HepG2 (cell line): ENCODE measurements around the gene GJA3. TPM values are rescaled to one million over a fixed set of nuclear protein-coding genes. Genes with fewer than 3 reads are reported as not detected.
A peak's percentile ranks its signal among the peaks of the same experiment; 100 is the strongest.

Experiments
- ATM ChIP-seq: fragments of 450-650 bp; IDR thresholded peaks from 2 replicates; pipeline ENCODE4 v1.7.1; 2017; ENCODE audit warnings: mild to moderate bottlenecking, borderline replicate concordance
- GFI1 ChIP-seq: sonication (generic); formaldehyde crosslinking; IDR thresholded peaks from 2 replicates; pipeline ENCODE4 v1.5.0; 2020; ENCODE audit warnings: missing genetic modification reagents, mild to moderate bottlenecking, borderline replicate concordance
- KDM5B ChIP-seq: sonication (generic); formaldehyde crosslinking; IDR thresholded peaks from 2 replicates; pipeline ENCODE4 v1.4.0; 2020; ENCODE audit warnings: missing genetic modification reagents, mild to moderate bottlenecking, borderline replicate concordance
- MYC ChIP-seq: sonication (generic); formaldehyde crosslinking; IDR thresholded peaks from 2 replicates; pipeline ENCODE4 v1.9.0; 2021; ENCODE audit warnings: missing genetic modification reagents, borderline replicate concordance
- NR2F6 ChIP-seq, 2 experiments: IDR thresholded peaks; 2 replicates each; pipeline ENCODE4 v1.6.1; 2016; ENCODE audit warnings: antibody characterized with exemption in 1 of 2, mild to moderate bottlenecking in 1 of 2
- SPEN ChIP-seq: sonication (generic); formaldehyde crosslinking; IDR thresholded peaks from 2 replicates; pipeline ENCODE4 v1.5.1; 2020; ENCODE audit warnings: low read depth, mild to moderate bottlenecking, missing genetic modification reagents
- ZBTB7B ChIP-seq: sonication (generic); formaldehyde crosslinking; IDR thresholded peaks from 2 replicates; pipeline ENCODE4 v1.4.0; 2020; ENCODE audit warnings: missing genetic modification reagents
- ZNF225 ChIP-seq: sonication (generic); formaldehyde crosslinking; IDR thresholded peaks from 2 replicates; pipeline ENCODE4 v1.4.0; 2020; ENCODE audit warnings: mild to moderate bottlenecking, missing genetic modification reagents
- ZNF543 ChIP-seq: sonication (generic); formaldehyde crosslinking; IDR thresholded peaks from 2 replicates; pipeline ENCODE4 v1.4.0; 2020; ENCODE audit warnings: mild to moderate bottlenecking, missing genetic modification reagents
- ZNF546 ChIP-seq: sonication (generic); formaldehyde crosslinking; conservative IDR thresholded peaks from 2 replicates; pipeline ENCODE4 v1.8.1; 2023; ENCODE audit warnings: mild to moderate bottlenecking, missing genetic modification reagents
- ZNF772 ChIP-seq: sonication (generic); formaldehyde crosslinking; IDR thresholded peaks from 2 replicates; pipeline ENCODE4 v1.5.0; 2020; ENCODE audit warnings: mild to moderate bottlenecking, missing genetic modification reagents
- polyA plus RNA-seq, 8 experiments: library from polyadenylated mRNA; depleted of rRNA in 3 of 8; stranded (reverse) in 7 of 8; unstranded in 1 of 8; fragments of >200 nt; fragmentation: Illumina TruSeq in 4 of 8; extraction: Trizol in 4 of 8; gene quantifications; 2 replicates each; pipeline versions ENCODE4 v1.2.1 to v1.2.3, GENCODE V29; 2011 to 2016; ENCODE audit warnings: low read depth in 4 of 8, missing spikeins in 1 of 8, mixed read lengths in 1 of 8; ENCODE audit not compliant: insufficient read depth in 1 of 8
- total RNA-seq, 5 experiments: library from RNA; depleted of rRNA; stranded (reverse); fragments of >200 nt; fragmentation: Illumina TruSeq; extraction: Trizol; gene quantifications; 2 replicates each; pipeline ENCODE4 v1.2.3, GENCODE V29; 2016; ENCODE audit warnings: low read depth in 1 of 5
- TF ChIP-seq, protein P1 (sequence below): sonication (generic); formaldehyde crosslinking; IDR thresholded peaks from 2 replicates; pipeline ENCODE4; 2020; ENCODE audit warnings: missing genetic modification reagents, mild to moderate bottlenecking, borderline replicate concordance
- TF ChIP-seq, protein P2 (sequence below): sonication (generic); formaldehyde crosslinking; conservative IDR thresholded peaks from 2 replicates; pipeline ENCODE4 v1.8.0; 2022; ENCODE audit warnings: low read depth, missing genetic modification reagents
- TF ChIP-seq, protein P3 (sequence below): sonication (generic); formaldehyde crosslinking; IDR thresholded peaks from 2 replicates; pipeline ENCODE4 v1.5.0; 2020; ENCODE audit warnings: mild to moderate bottlenecking, missing genetic modification reagents, moderate library complexity
- TF ChIP-seq, protein P4 (sequence below): sonication (generic); formaldehyde crosslinking; IDR thresholded peaks from 2 replicates; pipeline ENCODE4 v1.8.0; 2022; ENCODE audit warnings: low read depth, missing genetic modification reagents
- TF ChIP-seq, protein P5 (sequence below): sonication (generic); formaldehyde crosslinking; IDR thresholded peaks from 2 replicates; pipeline ENCODE4 v1.4.0; 2020; ENCODE audit warnings: missing genetic modification reagents
- TF ChIP-seq, protein P6 (sequence below): IDR thresholded peaks from 2 replicates; pipeline ENCODE4 v1.6.1; 2016; ENCODE audit warnings: missing biosample characterization, missing genetic modification reagents, low read depth

GJA3 gene
- total and polyA plus RNA-seq, 2 of the 13 experiments (the other 11 are each of a cell fraction or from before 2014, with no cell fraction given): 0.04 TPM

DNA sequence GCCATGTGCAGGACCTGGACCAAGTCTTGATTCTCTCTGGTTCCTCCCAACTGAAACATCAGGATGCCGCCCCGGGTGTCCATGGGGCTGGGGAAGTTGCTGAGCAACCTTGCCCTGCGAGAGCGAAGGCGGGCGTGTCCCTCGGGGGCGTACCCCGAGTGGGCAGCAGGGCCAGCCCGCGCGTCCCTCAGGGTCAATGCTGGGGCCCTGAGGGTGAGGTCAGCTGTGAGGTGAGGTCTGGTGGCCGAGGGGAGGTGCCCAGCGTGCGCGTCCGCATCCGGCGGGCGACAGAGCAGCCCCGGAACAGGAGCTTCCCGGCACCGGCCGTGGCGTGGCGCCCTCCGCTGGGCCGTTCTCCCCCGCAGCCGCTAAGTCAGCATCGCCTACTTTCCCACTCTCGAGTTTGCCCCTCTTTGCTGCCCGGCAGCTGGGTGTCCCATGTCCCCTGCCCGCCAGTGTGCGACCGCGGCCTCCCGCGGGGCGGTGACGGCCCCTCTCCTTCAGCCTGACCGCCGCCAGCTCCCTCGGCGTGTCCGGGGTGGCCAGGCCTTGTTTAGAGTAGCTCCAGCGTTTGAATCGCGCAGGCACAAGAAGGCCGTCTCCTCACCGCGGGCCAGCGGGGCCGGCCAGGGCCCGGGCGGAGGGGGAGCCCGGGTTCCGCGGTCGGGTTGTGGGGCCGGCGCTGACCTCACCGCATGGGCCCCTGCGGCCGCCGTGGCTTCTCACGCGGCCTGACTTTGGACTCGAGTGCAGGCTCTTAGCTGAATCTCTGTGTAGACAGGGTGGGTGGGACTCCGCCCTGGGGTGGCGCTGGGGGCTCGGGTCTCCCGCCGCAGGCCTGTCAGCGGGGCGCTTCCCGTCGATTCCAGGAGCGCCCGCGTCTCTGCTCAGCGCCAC lies 33.0 kb downstream of the GJA3 start (continued):
- TF ChIP-seq, protein P1, sequence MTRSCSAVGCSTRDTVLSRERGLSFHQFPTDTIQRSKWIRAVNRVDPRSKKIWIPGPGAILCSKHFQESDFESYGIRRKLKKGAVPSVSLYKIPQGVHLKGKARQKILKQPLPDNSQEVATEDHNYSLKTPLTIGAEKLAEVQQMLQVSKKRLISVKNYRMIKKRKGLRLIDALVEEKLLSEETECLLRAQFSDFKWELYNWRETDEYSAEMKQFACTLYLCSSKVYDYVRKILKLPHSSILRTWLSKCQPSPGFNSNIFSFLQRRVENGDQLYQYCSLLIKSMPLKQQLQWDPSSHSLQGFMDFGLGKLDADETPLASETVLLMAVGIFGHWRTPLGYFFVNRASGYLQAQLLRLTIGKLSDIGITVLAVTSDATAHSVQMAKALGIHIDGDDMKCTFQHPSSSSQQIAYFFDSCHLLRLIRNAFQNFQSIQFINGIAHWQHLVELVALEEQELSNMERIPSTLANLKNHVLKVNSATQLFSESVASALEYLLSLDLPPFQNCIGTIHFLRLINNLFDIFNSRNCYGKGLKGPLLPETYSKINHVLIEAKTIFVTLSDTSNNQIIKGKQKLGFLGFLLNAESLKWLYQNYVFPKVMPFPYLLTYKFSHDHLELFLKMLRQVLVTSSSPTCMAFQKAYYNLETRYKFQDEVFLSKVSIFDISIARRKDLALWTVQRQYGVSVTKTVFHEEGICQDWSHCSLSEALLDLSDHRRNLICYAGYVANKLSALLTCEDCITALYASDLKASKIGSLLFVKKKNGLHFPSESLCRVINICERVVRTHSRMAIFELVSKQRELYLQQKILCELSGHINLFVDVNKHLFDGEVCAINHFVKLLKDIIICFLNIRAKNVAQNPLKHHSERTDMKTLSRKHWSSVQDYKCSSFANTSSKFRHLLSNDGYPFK (CRISPR knock-in tag): no peak
- TF ChIP-seq, protein P2, sequence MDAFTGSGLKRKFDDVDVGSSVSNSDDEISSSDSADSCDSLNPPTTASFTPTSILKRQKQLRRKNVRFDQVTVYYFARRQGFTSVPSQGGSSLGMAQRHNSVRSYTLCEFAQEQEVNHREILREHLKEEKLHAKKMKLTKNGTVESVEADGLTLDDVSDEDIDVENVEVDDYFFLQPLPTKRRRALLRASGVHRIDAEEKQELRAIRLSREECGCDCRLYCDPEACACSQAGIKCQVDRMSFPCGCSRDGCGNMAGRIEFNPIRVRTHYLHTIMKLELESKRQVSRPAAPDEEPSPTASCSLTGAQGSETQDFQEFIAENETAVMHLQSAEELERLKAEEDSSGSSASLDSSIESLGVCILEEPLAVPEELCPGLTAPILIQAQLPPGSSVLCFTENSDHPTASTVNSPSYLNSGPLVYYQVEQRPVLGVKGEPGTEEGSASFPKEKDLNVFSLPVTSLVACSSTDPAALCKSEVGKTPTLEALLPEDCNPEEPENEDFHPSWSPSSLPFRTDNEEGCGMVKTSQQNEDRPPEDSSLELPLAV: no peak
- TF ChIP-seq, protein P3, sequence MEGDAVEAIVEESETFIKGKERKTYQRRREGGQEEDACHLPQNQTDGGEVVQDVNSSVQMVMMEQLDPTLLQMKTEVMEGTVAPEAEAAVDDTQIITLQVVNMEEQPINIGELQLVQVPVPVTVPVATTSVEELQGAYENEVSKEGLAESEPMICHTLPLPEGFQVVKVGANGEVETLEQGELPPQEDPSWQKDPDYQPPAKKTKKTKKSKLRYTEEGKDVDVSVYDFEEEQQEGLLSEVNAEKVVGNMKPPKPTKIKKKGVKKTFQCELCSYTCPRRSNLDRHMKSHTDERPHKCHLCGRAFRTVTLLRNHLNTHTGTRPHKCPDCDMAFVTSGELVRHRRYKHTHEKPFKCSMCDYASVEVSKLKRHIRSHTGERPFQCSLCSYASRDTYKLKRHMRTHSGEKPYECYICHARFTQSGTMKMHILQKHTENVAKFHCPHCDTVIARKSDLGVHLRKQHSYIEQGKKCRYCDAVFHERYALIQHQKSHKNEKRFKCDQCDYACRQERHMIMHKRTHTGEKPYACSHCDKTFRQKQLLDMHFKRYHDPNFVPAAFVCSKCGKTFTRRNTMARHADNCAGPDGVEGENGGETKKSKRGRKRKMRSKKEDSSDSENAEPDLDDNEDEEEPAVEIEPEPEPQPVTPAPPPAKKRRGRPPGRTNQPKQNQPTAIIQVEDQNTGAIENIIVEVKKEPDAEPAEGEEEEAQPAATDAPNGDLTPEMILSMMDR: peak; percentile 90
- TF ChIP-seq ZNF546 (peak; percentile 18; the same call in 1 of the 2 replicates), NR2F6 (IDR thresholded peaks at IDR 0.05) (peak; percentile 29; the same call in 1 of the 2 replicates), NR2F6 (CRISPR knock-in tag; IDR thresholded peaks at IDR 0.05) (peak; percentile 82), GFI1 (peak; percentile 25; the same call in 1 of the 2 replicates), ZNF772 (CRISPR knock-in tag) (peak; percentile 69; the same call in 1 of the 2 replicates), SPEN (CRISPR knock-in tag) (peak; percentile 60), ZBTB7B (CRISPR knock-in tag) (peak; percentile 86), ZNF543 (CRISPR knock-in tag) (peak; percentile 53; the same call in 1 of the 2 replicates), MYC (CRISPR knock-in tag) (peak; percentile 79; the same call in 1 of the 2 replicates), KDM5B (CRISPR knock-in tag) (peak; percentile 89), ZNF225 (CRISPR knock-in tag) (no peak; the same call in 1 of the 2 replicates), ATM (no peak)
- TF ChIP-seq, protein P4, sequence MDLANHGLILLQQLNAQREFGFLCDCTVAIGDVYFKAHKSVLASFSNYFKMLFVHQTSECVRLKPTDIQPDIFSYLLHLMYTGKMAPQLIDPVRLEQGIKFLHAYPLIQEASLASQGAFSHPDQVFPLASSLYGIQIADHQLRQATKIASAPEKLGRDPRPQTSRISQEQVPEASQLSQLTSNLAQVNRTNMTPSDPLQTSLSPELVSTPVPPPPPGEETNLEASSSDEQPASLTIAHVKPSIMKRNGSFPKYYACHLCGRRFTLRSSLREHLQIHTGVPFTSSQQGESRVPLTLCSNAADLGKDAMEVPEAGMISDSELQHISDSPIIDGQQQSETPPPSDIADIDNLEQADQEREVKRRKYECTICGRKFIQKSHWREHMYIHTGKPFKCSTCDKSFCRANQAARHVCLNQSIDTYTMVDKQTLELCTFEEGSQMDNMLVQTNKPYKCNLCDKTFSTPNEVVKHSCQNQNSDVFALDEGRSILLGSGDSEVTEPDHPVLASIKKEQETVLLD (CRISPR knock-in tag): no peak
- TF ChIP-seq, protein P5, sequence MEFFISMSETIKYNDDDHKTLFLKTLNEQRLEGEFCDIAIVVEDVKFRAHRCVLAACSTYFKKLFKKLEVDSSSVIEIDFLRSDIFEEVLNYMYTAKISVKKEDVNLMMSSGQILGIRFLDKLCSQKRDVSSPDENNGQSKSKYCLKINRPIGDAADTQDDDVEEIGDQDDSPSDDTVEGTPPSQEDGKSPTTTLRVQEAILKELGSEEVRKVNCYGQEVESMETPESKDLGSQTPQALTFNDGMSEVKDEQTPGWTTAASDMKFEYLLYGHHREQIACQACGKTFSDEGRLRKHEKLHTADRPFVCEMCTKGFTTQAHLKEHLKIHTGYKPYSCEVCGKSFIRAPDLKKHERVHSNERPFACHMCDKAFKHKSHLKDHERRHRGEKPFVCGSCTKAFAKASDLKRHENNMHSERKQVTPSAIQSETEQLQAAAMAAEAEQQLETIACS (CRISPR knock-in tag): no peak
- TF ChIP-seq, protein P6, sequence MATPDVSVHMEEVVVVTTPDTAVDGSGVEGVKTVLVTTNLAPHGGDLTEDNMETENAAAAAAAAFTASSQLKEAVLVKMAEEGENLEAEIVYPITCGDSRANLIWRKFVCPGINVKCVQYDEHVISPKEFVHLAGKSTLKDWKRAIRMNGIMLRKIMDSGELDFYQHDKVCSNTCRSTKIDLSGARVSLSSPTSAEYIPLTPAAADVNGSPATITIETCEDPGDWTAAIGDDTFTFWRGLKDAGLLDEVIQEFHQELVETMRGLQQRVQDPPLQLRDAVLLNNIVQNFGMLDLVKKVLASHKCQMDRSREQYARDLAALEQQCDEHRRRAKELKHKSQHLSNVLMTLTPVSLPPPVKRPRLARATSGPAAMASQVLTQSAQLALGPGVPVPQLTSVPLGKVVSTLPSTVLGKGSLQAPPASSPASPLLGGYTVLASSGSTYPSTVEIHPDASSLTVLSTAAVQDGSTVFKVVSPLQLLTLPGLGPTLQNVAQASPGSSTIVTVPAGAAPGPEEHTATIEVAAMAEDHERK: no peak
